ENCODE data around the gene PCDHB3.
"Not testable (repeated sequence)": the region's sequence is repeated elsewhere in the genome, so short reads cannot be mapped to it uniquely, and the experiment has no call there.

Gene PCDHB3

DNA sequence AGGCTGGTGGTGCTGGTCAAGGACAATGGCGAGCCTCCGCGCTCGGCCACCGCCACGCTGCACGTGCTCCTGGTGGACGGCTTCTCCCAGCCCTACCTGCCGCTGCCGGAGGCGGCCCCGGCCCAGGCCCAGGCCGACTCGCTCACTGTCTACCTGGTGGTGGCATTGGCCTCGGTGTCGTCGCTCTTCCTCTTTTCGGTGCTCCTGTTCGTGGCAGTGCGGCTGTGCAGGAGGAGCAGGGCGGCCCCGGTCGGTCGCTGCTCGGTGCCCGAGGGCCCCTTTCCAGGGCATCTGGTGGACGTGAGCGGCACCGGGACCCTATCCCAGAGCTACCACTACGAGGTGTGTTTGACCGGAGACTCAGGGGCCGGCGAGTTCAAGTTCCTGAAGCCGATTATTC is 37.1 kb downstream of the PCDHB3 start:
- not testable (repeated sequence) for DNase-seq

DNA sequence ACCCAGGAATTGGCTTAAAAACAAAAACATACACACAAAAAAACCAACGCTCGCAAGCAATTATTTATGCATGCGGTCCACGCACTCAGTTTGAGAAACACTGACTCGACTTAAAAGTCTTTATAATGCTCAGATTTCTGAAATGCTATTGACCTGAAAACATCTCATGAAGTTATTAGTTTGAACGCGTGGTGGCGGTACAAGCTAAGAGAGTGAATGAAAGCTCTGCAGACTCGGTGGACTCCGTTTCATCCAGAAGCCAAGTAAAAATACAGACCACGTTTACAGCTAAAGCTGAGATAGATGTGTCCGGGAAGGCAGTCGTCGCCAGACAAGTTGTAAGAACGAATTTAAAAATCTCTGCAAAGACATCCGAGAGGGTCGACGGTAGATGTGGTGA is 49.5 kb downstream of the PCDHB3 start, which contains the start of gene PCDHB6:
TSS of gene PCDHB6 (plus strand) at position 246 of the 400 bp plus-strand sequence. CDS start 201 bp downstream, outside the sequence.
- no peak for DNase-seq

DNA sequence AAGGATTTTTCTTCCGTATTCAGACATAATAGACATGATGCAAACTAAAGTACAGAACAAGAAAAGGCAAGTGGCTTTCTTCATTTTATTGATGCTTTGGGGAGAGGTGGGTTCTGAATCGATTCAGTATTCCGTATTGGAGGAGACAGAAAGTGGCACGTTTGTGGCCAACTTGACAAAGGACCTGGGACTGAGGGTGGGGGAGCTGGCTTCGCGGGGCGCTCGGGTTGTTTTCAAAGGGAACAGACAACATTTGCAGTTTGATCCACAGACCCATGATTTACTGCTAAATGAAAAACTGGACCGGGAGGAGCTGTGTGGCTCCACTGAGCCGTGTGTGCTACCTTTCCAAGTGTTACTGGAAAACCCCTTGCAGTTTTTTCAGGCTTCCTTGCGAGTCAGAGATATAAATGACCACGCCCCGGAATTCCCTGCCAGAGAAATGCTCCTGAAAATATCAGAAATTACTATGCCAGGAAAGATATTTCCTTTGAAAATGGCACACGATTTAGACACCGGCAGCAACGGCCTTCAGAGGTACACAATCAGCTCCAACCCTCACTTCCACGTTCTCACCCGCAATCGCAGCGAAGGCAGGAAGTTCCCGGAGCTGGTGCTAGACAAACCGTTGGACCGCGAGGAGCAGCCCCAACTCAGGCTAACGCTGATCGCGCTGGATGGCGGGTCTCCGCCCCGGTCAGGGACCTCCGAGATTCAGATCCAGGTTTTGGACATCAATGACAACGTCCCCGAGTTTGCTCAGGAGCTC is 50.1 kb downstream of the PCDHB3 start:
- no peak for DNase-seq

DNA sequence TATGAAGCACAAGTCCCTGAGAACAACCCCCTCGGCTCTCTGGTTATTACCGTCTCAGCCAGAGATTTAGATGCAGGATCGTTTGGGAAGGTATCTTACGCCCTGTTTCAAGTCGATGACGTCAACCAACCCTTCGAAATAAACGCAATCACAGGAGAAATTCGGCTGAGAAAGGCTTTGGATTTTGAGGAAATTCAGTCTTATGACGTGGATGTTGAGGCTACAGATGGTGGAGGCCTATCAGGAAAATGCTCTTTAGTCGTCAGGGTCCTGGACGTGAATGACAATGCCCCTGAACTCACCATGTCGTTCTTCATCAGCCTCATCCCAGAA is 50.7 kb downstream of the PCDHB3 start:
- DNase-seq, result no peak

DNA sequence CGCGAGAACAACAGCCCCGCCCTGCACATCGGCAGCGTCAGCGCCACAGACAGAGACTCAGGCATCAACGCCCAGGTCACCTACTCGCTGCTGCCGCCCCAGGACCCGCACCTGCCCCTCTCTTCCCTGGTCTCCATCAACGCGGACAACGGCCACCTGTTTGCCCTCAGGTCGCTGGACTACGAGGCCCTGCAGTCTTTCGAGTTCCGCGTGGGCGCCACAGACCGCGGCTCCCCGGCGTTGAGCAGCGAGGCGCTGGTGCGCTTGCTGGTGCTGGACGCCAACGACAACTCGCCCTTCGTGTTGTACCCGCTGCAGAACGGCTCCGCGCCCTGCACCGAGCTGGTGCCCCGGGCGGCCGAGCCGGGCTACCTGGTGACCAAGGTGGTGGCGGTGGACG is 51.4 kb downstream of the PCDHB3 start:
- not testable (repeated sequence) for DNase-seq

DNA sequence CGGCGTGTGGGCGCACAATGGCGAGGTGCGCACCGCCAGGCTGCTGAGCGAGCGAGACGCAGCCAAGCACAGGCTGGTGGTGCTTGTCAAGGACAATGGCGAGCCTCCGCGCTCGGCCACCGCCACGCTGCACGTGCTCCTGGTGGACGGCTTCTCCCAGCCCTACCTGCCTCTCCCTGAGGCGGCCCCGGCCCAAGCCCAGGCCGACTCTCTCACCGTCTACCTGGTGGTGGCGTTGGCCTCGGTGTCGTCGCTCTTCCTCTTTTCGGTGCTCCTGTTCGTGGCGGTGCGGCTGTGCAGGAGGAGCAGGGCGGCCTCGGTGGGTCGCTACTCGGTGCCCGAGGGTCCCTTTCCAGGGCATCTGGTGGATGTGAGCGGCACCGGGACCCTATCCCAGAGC is 51.8 kb downstream of the PCDHB3 start:
- not testable (repeated sequence) for DNase-seq
